PC-3 (cell line): Measurements from ENCODE around the gene CPZ. TPM values are rescaled to one million over a fixed set of nuclear protein-coding genes. Genes with fewer than 3 reads are reported as not detected.

Experiments
- ATAC-seq: fragments of 200-7000 bp; cut with Tn5 transposase; 2 replicates; pipeline ENCODE4 v1.9.1; 2020; ENCODE audit warnings: mild to moderate bottlenecking, moderate library complexity
- BruUV-seq: library from RNA; stranded (reverse); fragments of 400-500 nt; replicated peaks from 2 replicates; lab custom pipeline; 2021; lab: Mats Ljungman, UMichigan
- CTCF ChIA-PET: fragments of 300-600 bp; sonication (Branson Sonifier 250); formaldehyde crosslinking; loops from one replicate; lab custom pipeline; 2022; ENCODE audit warnings: antibody characterized with exemption; lab: Charles Lee
- POLR2A ChIA-PET: fragments of 300-600 bp; sonication (Branson Sonifier 250); formaldehyde crosslinking; loops from one replicate; lab custom pipeline; 2022; ENCODE audit warnings: antibody characterized with exemption; ENCODE audit not compliant: unreplicated experiment; lab: Charles Lee
- DNase-seq: peaks from one replicate; pipeline ENCODE4 v3.0.0-alpha.2; 2015
- H2AFZ ChIP-seq: fragments of 300-600 bp; sonication (generic); 2 replicates; pipeline ENCODE4 v1.6.0; 2016; ENCODE audit warnings: antibody characterized with exemption, low read length
- H3F3A ChIP-seq: fragments of 300-600 bp; sonication (generic); one replicate; pipeline ENCODE4 v1.6.0; 2017; ENCODE audit warnings: antibody characterized with exemption, low read length, control low read depth, mild to moderate bottlenecking; ENCODE audit not compliant: unreplicated experiment
- H3K27ac ChIP-seq: fragments of 300-600 bp; sonication (generic); 2 replicates; pipeline ENCODE4 v1.5.1; 2016; ENCODE audit warnings: mild to moderate bottlenecking, low read length
- H3K27me3 ChIP-seq: fragments of 300-600 bp; sonication (generic); 2 replicates; pipeline ENCODE4 v1.6.1; 2016; ENCODE audit warnings: low read length, mixed read lengths
- H3K36me3 ChIP-seq: fragments of 300-600 bp; sonication (generic); 2 replicates; pipeline ENCODE4 v1.6.1; 2016; ENCODE audit warnings: low read depth, mixed run types, low read length, mixed read lengths
- H3K4me1 ChIP-seq: fragments of 300-600 bp; sonication (generic); 2 replicates; pipeline ENCODE4 v1.5.1; 2016; ENCODE audit warnings: low read length; ENCODE audit not compliant: insufficient read depth
- H3K4me2 ChIP-seq: fragments of 300-600 bp; sonication (generic); 2 replicates; pipeline ENCODE4 v1.6.0; 2016; ENCODE audit warnings: low read length
- H3K4me3 ChIP-seq: fragments of 300-600 bp; sonication (generic); 2 replicates; pipeline ENCODE4 v1.5.1; 2016; ENCODE audit warnings: mild to moderate bottlenecking, low read length, mixed read lengths
- H3K79me2 ChIP-seq: fragments of 300-600 bp; sonication (generic); 2 replicates; pipeline ENCODE4 v1.6.1; 2017; ENCODE audit warnings: low read length, mixed read lengths
- H3K9ac ChIP-seq: fragments of 300-600 bp; sonication (generic); 2 replicates; pipeline ENCODE4 v1.6.0; 2016; ENCODE audit warnings: mild to moderate bottlenecking, low read length
- H3K9me2 ChIP-seq: fragments of 300-600 bp; sonication (generic); replicated peaks from 2 replicates; pipeline ENCODE4 v1.6.1; 2016; ENCODE audit warnings: mixed run types, low read length, mixed read lengths
- H3K9me3 ChIP-seq: fragments of 300-600 bp; sonication (generic); 2 replicates; pipeline ENCODE4 v1.6.1; 2016; ENCODE audit warnings: low read length, mixed read lengths
- H4K20me1 ChIP-seq: fragments of 300-600 bp; sonication (generic); 2 replicates; pipeline ENCODE4 v1.6.1; 2016; ENCODE audit warnings: low read length, mixed read lengths
- CTCF ChIP-seq: fragments of 300-600 bp; sonication (generic); conservative IDR thresholded peaks from 2 replicates; pipeline ENCODE4 v1.5.1; 2017; ENCODE audit warnings: antibody characterized with exemption, low read depth, mild to moderate bottlenecking, low read length
- EZH2 ChIP-seq: fragments of 300-600 bp; sonication (generic); IDR thresholded peaks from one replicate; pipeline ENCODE4 v1.6.1; 2017; ENCODE audit warnings: antibody characterized with exemption, mild to moderate bottlenecking, low read length; ENCODE audit not compliant: unreplicated experiment
- EZH2phosphoT487 ChIP-seq: fragments of 300-600 bp; sonication (generic); IDR thresholded peaks from 2 replicates; pipeline ENCODE4 v1.6.1; 2018; ENCODE audit warnings: mild to moderate bottlenecking, antibody characterized with exemption, low read length, borderline replicate concordance
- intact Hi-C: fragments of 100-400 bp; cut with micrococcal nuclease; formaldehyde crosslinking; loops from 2 replicates; pipeline ENCODE4 v1.9.0; 2023
- total RNA-seq: library from RNA; depleted of rRNA; stranded (reverse); fragments of >200 nt; gene quantifications from 2 replicates; pipeline ENCODE4 v1.2.3, GENCODE V29; 2014

Gene CPZ
- total RNA-seq, 1 experiment from 2014 or later = 27.9 TPM

GRCh38 chr4:8587469-8588195 lies 4.9 kb upstream of the CPZ start:
- ChIA-PET CTCF (no interaction called here), POLR2A (no interaction called here)
- Histone ChIP-seq H3K9me2 (no peaks in the 10 kb centered on the region), H3K27ac (no peak overlapping the region), H3F3A (no peaks in the 10 kb centered on the region), H3K4me3 (no peak overlapping the region), H4K20me1 (no peaks in the 10 kb centered on the region), H3K27me3 (no peaks in the 10 kb centered on the region), H2AFZ (no peak overlapping the region), H3K9me3 (no peaks in the 10 kb centered on the region), H3K36me3 (no peaks in the 10 kb centered on the region), H3K4me2 (no peak overlapping the region), H3K79me2 (no peaks in the 10 kb centered on the region), H3K4me1 (no peaks in the 10 kb centered on the region), H3K9ac (no peak overlapping the region)
- DNase-seq (no peak), ATAC-seq (no peak)
- no TSS peak for BruUV-seq
- intact Hi-C loops = no loop called here
- TF ChIP-seq CTCF (no peak), EZH2phosphoT487 (no peak)

GRCh38 chr4:8588196-8588470 lies 4.4 kb upstream of the CPZ start:
- no peaks in the 10 kb centered on the region for H3K27me3 ChIP-seq
- H2AFZ ChIP-seq = no peak overlapping the region
- DNase-seq (no peak), ATAC-seq (no peak)
- BruUV-seq = no TSS peak
- no peak overlapping the region for H3K4me2 ChIP-seq
- H3K9ac ChIP-seq = no peak overlapping the region
- no peaks in the 10 kb centered on the region for H3K9me3 ChIP-seq
- no peak overlapping the region for H3K27ac ChIP-seq
- H3K4me1 ChIP-seq = no peaks in the 10 kb centered on the region
- ChIA-PET CTCF (no interaction called here), POLR2A (no interaction called here)
- H3K79me2 ChIP-seq = 0 out of 2 replicates have a peak, but pooled peaks cover 4% of the 10 kb centered on the region
- TF ChIP-seq EZH2 = no peak
- TF ChIP-seq EZH2phosphoT487 = no peak
- TF ChIP-seq CTCF = no peak
- intact Hi-C loops = no loop called here
- no peak overlapping the region for H3K4me3 ChIP-seq
- no peaks in the 10 kb centered on the region for H3F3A ChIP-seq
- H3K9me2 ChIP-seq = no peaks in the 10 kb centered on the region
- H3K36me3 ChIP-seq = no peaks in the 10 kb centered on the region
- no peaks in the 10 kb centered on the region for H4K20me1 ChIP-seq

GRCh38 chr4:8589336-8589735 lies 3.2 kb upstream of the CPZ start:
- Histone ChIP-seq H3K79me2 (peaks cover 12% of the 10 kb centered on the region; the same call in 1 of the 2 replicates), H3K4me3 (no peak overlapping the region), H3F3A (no peaks in the 10 kb centered on the region), H3K27me3 (no peaks in the 10 kb centered on the region), H3K9me2 (no peaks in the 10 kb centered on the region), H3K4me2 (no peak overlapping the region), H3K4me1 (peaks cover 7% of the 10 kb centered on the region; the same call in 1 of the 2 replicates), H3K27ac (no peak overlapping the region), H3K9me3 (no peaks in the 10 kb centered on the region), H3K9ac (no peak overlapping the region), H4K20me1 (no peaks in the 10 kb centered on the region), H2AFZ (no peak overlapping the region), H3K36me3 (no peaks in the 10 kb centered on the region)
- TF ChIP-seq CTCF (no peak), EZH2phosphoT487 (no peak), EZH2 (no peak)
- ATAC-seq = no peak
- BruUV-seq = no TSS peak
- DNase-seq = no peak
- ChIA-PET POLR2A (no interaction called here), CTCF (no interaction called here)
- intact Hi-C loops = no loop called here
